Neural progenitor cell (in vitro differentiated cells): Measurements from ENCODE around the gene KRT15.

Source experiments
- CTCF ChIP-seq: fragments of 200-600 bp; sonication (generic); IDR thresholded peaks from 2 replicates; pipeline ENCODE4 v1.5.1; 2017; ENCODE audit warnings: antibody characterized with exemption, mild to moderate bottlenecking
- EZH2 ChIP-seq: fragments of 200-600 bp; sonication (generic); IDR thresholded peaks from 2 replicates; pipeline ENCODE4 v1.6.1; 2017; ENCODE audit warnings: antibody characterized with exemption, mild to moderate bottlenecking, moderate library complexity

- TF ChIP-seq EZH2 = no peak
- TF ChIP-seq CTCF = no peak
Measured at GRCh38 chr17:41542357-41542756, 23.7 kb upstream of the KRT15 start.
